KBM-7 (cell line): ENCODE measurements around the gene SMOC2.

Experiments
- DNase-seq: peaks from one replicate; pipeline ENCODE4 v3.0.0-alpha.2; 2015
- in situ Hi-C: fragments of 300-500 bp; cut with MboI; formaldehyde crosslinking; loops from 2 replicates; pipeline ENCODE4 v1.14.3; 2020; ENCODE audit warnings: low sequenced_read_pairs, low pct_unique_long_range_greater_than_20kb, mixed read lengths

Gene SMOC2, protein sequence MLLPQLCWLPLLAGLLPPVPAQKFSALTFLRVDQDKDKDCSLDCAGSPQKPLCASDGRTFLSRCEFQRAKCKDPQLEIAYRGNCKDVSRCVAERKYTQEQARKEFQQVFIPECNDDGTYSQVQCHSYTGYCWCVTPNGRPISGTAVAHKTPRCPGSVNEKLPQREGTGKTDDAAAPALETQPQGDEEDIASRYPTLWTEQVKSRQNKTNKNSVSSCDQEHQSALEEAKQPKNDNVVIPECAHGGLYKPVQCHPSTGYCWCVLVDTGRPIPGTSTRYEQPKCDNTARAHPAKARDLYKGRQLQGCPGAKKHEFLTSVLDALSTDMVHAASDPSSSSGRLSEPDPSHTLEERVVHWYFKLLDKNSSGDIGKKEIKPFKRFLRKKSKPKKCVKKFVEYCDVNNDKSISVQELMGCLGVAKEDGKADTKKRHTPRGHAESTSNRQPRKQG

DNA sequence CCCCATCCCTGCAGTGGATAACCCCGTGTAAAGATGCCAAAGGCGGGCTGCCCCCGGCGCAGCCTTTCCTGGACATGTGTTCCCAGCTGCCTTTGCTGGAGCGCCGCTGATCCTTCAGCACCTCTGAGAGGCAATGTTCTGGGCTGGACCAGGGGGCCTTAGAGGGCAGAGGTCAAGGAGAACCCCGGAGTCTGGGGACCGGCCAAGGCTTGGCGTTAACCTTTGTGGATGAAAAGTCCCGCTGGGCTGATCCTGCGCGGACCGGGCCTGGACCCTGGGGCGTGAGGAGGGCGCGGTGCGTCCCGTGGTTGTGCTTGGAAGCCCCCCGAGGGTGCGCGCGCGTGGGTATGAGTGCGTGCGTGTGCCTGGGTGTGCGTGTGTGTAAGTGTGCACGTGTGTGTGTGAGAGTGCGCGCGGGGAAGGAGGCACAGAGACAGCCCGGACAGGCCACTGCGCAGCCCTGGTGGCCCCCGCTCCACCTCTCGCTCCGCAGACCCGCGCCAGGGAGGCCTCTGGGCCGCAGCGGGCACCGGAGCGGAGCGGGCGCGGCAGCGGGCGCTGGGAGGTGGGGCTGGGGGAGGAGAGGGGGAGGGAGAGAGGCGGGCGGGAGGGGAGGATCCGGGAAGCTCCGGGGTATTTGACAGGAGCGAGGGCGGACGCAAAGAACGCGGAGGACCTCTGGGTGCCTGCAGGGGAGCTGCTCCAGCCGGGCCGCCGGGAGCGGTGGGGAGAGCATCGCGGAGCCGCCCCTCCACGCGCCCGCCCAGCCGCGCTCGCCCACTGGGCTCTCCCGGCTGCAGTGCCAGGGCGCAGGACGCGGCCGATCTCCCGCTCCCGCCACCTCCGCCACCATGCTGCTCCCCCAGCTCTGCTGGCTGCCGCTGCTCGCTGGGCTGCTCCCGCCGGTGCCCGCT, at the start of gene SMOC2:
SMOC2 (plus strand) TSS at position 665 of the 914 bp plus-strand sequence; CDS start at position 852, 187 bp downstream.
- no peak for DNase-seq
- in situ Hi-C loops = no loop called here

DNA sequence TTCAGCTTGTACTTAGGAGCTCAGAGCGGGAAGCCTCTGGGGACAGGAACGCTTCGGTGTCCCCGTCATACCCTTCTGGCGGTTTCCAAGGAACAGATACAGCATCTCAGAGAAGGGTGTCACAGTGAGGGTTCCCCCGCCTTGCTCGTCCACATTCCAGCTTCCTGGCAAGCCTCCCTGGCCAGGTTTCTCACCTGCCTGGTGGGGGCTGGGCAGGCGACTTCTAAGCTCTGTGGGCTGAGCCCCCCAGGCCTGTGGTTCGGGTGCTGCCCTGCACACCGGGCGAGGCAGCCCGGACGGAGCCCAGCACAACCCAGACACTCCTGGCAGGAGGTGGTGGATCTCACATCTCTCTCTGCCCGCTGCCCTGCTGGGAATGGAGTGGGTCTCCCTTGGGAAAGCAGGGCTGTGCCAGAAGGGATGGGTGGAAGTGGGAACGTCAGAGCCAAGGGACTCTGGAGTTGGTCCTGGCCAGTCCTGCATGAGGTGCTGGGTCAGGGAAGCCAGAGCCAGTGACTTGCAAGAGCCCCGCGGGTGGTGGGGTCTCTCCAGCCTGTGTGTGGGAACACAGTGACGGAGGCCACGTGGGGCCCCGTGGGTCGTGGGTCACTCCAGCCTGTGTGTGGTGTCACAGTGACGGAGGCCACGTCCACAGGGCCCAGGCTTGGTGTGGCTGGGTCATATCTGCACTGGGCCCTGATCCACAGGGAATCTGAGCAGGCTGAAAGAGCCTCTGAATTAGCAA, 47.7 kb upstream of the SMOC2 start:
- in situ Hi-C loops = no loop called here
- DNase-seq = no peak

DNA sequence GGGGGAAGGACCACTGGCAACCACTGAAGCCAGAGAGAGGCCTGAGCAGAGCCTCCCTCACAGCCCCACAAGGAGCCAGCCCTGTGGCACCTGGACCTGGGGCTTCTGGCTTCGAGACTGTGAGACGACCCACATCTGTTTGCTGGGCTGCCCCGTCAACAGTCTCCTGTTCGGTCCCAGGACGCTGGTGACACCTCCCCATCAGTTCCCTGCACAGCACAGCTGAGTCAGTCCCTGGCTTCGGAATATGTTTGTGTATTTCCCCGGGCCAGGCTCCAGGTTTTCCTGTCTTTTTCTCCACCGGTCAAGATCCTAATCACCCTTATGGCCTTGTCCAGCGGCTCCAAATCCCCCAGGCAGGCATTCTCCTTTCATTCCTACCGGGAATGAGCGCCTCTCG, 46.4 kb upstream of the SMOC2 start:
- in situ Hi-C loops = no loop called here
- no peak for DNase-seq

DNA sequence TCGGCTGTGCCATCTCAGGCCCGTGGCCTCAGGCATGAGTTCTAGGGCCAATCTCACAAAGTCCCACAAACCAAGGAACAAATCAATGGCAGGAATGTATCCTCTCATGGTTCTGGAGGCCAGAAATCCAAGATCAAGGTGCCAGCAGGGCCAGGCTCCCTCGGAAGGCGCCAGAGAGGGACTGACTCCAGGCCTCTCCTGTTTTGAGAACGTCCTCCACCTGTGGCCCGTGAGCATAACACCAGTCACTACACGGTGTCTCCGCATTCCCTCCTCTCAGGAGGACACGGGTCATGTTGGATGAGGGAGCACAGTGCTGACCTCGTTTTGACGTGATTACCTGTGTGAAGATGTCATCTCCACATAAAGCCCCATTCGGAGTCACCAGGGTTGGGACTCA, 45.0 kb upstream of the SMOC2 start:
- in situ Hi-C loops = no loop called here
- DNase-seq = no peak

DNA sequence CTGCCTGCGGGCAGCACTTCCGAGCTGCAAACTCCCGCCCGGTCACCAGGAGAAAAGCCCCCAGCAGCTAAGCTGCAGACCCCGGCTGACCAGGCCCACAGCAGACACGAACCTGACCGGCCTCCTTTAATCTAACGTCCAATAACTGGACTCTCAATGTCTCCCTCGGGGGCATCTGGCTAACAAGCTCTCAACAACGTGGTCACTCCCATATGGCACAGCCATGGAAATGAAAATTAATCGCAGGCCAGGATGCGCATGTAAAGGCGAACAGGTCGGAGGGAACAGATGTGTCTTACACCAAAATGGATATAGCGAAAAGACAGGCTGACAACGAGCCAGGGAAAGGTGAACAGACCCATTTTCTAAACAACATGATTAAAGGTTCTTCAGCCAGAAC, 44.4 kb upstream of the SMOC2 start:
- DNase-seq = no peak
- in situ Hi-C loops = no loop called here

DNA sequence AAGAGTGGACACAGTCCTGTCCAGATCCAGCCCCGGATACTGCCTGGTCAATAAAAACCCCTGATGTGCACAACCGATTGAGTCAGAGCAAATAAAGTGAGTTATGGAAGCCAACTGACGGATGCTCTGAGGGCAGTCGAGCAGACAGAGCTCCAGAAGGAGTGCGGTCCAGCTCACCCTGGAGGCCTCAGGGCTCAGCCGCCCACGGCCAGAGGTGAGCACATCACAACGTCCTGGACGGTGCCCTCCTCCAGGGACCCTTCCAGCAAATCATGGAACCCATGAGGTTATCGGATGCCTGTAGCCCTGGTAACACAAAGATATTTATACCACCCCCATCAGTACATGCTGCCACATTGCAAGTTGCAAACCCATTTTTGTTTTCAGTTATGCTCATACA, 44.0 kb upstream of the SMOC2 start:
- no peak for DNase-seq
- in situ Hi-C loops = no loop called here

DNA sequence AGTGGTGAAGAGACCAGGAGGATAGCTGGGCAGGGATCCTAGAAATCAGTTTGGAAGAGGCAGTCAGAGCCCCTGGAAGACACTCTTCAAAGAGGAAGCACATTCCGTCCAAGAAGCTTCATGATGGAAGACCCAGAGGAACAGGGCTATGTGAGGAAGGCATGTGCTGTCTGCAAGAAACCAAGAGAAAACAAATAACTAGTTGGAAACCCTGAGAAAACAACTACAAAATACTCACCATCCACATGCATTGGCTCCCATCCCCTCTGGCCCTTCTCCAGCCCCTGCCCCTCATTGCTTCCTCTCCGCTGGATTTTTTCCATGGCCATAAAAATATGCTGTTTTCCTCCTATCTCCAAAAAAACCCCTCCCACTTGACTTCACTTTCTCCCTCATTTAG, 40.9 kb upstream of the SMOC2 start:
- in situ Hi-C loops = no loop called here
- no peak for DNase-seq

DNA sequence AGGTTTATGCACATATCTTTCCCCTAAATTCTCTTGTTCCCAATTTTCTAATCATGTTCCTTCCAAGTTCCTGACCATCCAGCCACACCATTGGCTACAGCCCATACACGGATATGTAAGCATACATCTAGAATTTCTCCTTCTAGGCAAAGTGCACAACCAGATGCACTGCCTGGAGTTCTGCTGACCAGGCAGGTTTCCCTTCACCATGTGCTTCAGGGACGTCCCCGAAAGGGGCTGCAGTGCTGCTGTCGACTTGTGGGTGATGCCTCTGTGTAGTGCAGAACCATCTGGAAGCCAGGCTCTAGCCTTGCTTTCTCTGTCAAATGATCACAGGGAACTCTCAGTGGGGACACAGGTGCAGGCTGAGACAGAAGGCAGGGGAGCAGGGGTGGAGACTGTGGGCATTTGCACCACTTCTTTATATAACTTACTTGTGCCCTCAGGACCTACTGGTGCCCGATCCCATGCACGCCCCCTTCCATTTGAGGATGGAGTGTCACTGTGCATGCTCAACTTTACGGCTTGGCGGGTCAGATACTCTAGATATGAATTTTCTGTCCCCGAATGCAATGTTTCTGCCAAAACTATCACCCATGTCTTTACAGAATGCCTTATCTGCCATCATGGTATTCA, 37.5 kb upstream of the SMOC2 start:
- in situ Hi-C loops = no loop called here
- DNase-seq = no peak

DNA sequence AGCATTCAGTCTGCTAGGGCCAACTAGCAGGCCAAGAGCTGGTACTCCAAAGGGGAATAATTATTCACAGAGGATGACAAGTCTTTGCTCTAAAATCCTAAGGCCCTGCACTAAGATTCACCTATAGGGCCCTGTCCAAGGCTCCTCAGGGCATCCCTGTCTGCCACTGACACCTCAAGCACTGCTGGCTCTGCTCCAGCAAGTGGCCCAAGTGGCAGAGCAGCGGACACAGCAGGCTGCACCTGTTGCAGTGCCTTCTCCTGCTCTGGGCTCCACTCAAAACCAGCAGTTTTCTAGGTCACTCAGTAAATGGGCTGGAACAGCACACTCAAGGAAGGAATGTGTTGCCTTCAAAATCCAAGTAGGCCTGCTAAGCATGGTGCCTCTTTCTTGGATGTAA, 36.4 kb upstream of the SMOC2 start:
- in situ Hi-C loops = no loop called here
- no peak for DNase-seq

DNA sequence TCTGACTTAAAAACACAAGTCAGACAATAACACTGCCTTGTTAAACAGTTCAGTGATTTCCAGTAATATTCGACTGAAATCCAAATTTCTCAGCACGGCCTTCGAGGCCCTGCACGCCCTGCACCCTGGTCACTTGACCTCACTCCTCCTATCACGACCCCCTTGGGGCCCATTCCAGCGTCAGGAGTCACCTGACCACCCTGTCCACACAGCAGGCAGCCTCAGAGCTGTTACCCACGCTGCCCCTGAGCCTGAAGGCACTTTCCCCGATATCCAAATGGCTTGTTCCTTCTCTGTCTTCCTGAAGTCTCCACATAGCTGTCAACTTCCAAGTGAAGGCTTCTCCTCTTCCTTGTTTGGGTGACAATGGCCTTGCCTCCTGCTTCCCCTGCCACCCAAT, 33.1 kb upstream of the SMOC2 start:
- no peak for DNase-seq
- in situ Hi-C loops = no loop called here

DNA sequence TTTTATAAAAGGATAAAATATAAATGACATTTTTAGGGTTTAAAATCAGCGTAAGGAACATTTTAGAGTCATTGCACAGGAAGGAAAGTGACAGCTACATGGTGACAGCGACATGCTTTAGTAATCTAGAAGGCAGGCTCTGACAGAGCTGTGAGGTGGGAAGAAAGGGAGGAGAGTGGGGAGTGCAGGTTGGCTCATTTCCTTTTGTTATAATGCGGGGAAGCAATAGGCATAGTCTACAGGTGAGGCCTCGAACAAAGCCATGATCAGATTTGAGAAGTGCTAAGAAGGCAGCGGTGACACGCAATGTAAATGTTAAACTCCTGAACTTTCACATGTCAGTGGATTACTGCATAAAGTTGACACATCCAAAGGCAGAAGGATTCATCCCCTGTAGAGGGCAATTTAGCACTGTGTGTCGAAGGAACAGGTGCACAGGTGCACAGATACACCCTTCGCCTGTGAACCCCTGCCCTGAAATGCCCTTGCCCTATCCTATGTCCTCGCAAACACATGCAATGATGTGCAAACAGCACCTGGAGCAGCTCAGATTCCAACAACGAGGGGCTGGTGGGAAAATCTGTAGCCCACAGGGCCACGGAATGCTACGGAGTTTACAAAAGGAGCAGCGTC, 32.4 kb upstream of the SMOC2 start:
- in situ Hi-C loops = no loop called here
- DNase-seq = no peak

DNA sequence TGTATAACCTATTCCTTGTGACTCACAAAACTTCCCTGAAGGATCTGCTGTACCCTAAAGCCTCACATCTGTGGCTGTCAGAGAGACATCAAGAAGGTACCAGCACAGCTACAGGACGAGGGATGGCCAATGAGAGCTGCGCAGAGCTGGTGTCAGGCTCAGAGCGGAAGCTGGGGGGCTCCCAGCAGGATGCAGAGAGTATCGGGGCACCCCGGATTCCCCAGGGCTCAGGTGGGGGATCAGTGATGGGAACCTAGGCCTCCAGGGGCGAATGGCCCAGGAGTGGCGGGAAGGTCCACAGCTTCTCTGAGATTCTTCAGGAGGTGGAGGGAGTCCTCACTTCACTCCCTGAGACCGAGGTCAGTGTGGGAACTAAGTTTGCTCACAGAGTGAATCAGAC, 30.9 kb upstream of the SMOC2 start:
- in situ Hi-C loops = no loop called here
- DNase-seq = no peak

DNA sequence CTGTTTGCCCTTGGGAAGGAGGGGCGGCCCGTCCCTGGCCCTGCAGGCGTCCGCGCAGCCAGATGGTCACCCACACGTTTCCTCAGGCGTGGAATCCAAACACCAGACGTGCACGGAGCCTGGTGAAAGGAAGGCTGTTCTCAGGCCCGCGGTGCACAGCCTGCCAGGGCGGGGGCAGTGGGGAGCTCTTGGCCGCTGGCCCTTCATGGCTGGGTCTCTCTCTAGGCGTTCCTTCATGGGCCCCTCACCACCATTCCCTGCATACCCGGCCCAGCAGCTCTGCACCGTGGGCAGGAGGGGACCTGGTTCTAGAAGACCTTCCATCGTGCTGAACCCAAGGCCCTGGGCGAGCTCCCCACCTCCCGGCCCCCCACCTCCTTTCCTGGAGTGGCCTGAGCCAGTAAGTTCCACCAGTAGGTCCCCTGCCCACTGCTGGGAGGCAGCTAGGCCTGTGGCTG, 30.4 kb upstream of the SMOC2 start:
- no peak for DNase-seq
- in situ Hi-C loops = no loop called here

DNA sequence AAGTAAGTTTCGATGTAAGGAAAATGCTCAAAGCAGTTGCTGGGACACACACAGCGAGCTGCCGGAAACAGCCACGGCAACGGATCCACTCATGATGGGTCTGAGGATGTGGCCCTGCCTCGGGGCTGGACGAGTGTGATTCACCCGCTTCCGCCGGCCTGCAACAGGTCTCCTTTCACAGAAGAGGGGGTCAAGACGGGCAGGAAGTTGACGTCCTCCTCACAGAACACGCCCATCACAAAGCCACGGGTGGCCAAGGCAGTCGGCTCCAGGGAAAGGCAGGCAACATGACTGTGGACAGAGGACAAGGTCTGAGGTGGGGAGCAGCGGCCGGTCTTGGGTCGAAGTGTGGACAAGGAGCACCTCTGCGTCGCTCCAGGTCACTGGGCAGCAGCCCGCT, 29.9 kb upstream of the SMOC2 start:
- in situ Hi-C loops = no loop called here
- no peak for DNase-seq

DNA sequence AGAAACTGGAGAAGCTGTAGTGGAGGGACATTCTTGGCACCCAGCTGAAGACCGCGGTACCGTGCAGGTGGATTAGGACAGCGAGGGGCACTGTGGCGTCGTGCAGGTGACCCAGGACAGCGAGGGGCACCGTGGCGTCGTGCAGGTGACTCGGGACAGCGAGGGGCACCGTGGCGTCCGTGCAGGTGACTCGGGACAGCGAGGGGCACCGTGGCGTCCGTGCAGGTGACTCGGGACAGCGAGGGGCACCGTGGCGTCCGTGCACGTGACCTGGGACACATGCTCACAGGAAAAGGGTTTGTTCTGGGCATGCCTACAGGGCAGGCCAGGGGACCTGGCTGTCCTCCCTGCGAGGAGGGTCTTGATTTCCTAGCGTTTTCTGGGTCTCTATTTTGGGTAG, 29.2 kb upstream of the SMOC2 start:
- in situ Hi-C loops = no loop called here
- no peak for DNase-seq

DNA sequence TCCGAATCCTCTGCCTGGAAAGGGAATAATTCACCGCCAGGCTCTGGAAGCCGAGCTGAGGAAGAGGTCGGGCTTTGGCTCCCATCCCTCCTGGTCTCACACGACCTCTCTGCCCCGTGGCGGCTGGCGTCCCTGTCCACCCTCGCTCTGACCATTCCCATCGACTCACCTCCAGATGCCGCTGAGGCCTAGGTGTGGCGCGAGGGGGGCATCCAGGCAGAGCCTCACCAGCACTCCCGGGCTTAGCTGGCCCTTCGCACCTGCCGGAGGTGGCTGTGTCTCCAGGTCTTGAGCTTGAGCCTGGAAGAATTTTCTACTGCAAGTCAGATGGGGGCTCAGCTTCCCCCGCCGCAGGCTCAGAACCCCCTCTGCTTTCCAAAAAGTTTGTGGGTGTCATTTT, 28.5 kb upstream of the SMOC2 start:
- no peak for DNase-seq
- in situ Hi-C loops = no loop called here

DNA sequence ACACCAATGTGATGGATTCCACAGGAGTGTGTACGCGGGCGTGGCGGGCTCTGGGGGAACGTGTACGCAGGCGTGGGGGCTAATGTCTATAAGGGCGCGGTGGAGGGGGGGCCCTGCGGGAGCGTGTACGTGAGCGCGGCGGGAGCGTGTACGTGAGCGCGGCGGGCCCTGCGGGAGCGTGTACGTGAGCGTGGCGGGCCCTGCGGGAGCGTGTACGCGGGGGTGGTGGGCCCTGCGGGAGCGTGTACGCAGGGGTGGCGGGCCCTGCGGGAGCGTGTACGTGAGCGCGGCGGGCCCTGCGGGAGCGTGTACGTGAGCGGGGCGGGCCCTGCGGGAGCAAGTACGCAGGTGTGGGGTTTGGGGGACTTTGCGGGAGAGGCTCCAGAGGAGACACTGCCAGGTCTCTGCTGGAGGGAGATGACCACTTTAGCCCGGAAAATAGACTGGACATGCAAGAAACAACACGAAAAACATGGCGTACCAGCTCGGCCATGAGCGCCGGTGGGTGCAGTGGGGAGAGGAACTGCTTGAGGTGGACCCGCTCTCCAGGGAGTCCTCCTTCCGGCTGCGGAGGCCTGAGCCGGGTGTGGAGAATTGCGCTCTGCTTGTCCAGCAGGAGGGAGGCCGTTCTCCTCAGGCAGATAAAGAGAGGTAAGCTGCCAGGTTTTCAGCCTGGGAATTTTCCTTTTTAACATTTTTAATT, 27.8 kb upstream of the SMOC2 start:
- DNase-seq = no peak
- in situ Hi-C loops = no loop called here

DNA sequence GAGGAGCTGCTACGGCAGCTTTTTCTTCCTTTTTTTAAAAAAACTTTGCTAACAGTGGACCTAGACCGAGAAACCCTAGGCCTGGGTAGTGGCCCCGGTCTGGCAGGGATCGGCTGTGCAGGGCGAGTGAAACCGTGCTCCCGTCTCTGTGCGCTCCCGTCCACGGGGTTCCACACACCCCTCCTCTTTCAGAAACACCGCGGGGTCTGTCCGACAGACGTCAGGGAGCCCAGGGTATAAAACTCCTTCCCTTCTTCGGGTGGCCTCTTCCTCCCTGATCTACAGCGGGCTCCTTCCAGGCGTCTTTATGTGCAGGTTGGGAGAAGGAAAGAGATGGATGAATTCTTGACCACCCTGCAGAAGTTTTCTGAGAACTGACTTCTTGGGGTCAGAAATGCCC, 27.1 kb upstream of the SMOC2 start:
- no peak for DNase-seq
- in situ Hi-C loops = no loop called here
